ENCODE data around the gene NOS3. TPM values are rescaled to one million over a fixed set of nuclear protein-coding genes. Genes with fewer than 3 reads are reported as not detected.

NOS3 gene
- total RNA-seq, 1 experiment from 2014 or later: 0.30 TPM

- intact Hi-C loops (cut with micrococcal nuclease): no loop called here
- no peak for DNase-seq (ENCODE audit: unreplicated experiment)
- BruUV-seq (replicated peaks): no TSS peak
- CTCF ChIA-PET: interaction anchor here (0.5 to 2.0 kb wide), 3 partner anchors 10 to 116 kb away, joined by 4 to 18 read pairs (median 6); no protein-coding TSS in a partner anchor
- no peaks in the 10 kb centered on the region for H3K4me1 Mint-ChIP-seq (ENCODE audit: insufficient read depth, unreplicated experiment)
- H3K27me3 Mint-ChIP-seq (ENCODE audit: insufficient read depth, unreplicated experiment): no peaks in the 10 kb centered on the region
- H3K9me3 Mint-ChIP-seq (ENCODE audit: unreplicated experiment): peaks cover 16% of the 10 kb centered on the region
- no peak overlapping the region for H3K27ac Mint-ChIP-seq (ENCODE audit: low read depth, unreplicated experiment)
- TF ChIP-seq CTCF (IDR thresholded peaks at IDR 0.05; ENCODE audit: unreplicated experiment): no peak
- POLR2A ChIA-PET: no interaction called here
- peaks cover 6% of the 10 kb centered on the region for H3K36me3 Mint-ChIP-seq (ENCODE audit: insufficient read depth, unreplicated experiment)
- no peak overlapping the region for H3K4me3 Mint-ChIP-seq (ENCODE audit: unreplicated experiment)
Observed at GRCh38 chr7:150994838-150995510, 4.2 kb downstream of the NOS3 start.

- peaks cover under 1% of the 10 kb centered on the region for H3K9me3 Mint-ChIP-seq (ENCODE audit: unreplicated experiment)
- ChIA-PET POLR2A (interaction anchor here (0.6 kb wide), 1 partner anchor 10 kb away, joined by 3 read pairs; no protein-coding TSS in a partner anchor), CTCF (interaction anchor here (1.3 kb wide), 1 partner anchor 99 kb away, joined by 4 read pairs; no protein-coding TSS in a partner anchor)
- H3K27ac Mint-ChIP-seq (ENCODE audit: low read depth, unreplicated experiment): no peak overlapping the region
- no peak for TF ChIP-seq CTCF (IDR thresholded peaks at IDR 0.05; ENCODE audit: unreplicated experiment)
- peaks cover 6% of the 10 kb centered on the region for H3K36me3 Mint-ChIP-seq (ENCODE audit: insufficient read depth, unreplicated experiment)
- intact Hi-C loops (cut with micrococcal nuclease): no loop called here
- no peaks in the 10 kb centered on the region for H3K4me1 Mint-ChIP-seq (ENCODE audit: insufficient read depth, unreplicated experiment)
- BruUV-seq (replicated peaks): no TSS peak
- no peak overlapping the region for H3K4me3 Mint-ChIP-seq (ENCODE audit: unreplicated experiment)
- no peaks in the 10 kb centered on the region for H3K27me3 Mint-ChIP-seq (ENCODE audit: insufficient read depth, unreplicated experiment)
- no peak for DNase-seq (ENCODE audit: unreplicated experiment)
Observed at GRCh38 chr7:150996376-150997074, 5.7 kb downstream of the NOS3 start.

- no peaks in the 10 kb centered on the region for H3K27me3 Mint-ChIP-seq (ENCODE audit: insufficient read depth, unreplicated experiment)
- H3K27ac Mint-ChIP-seq (ENCODE audit: low read depth, unreplicated experiment): no peak overlapping the region
- no peaks in the 10 kb centered on the region for H3K4me1 Mint-ChIP-seq (ENCODE audit: insufficient read depth, unreplicated experiment)
- no peak for TF ChIP-seq CTCF (IDR thresholded peaks at IDR 0.05; ENCODE audit: unreplicated experiment)
- peaks cover 6% of the 10 kb centered on the region for H3K36me3 Mint-ChIP-seq (ENCODE audit: insufficient read depth, unreplicated experiment)
- no peak overlapping the region for H3K4me3 Mint-ChIP-seq (ENCODE audit: unreplicated experiment)
- DNase-seq (ENCODE audit: unreplicated experiment): no peak
- POLR2A ChIA-PET: no interaction called here
- CTCF ChIA-PET: interaction anchor here (0.7 to 1.3 kb wide), 2 partner anchors 18 to 99 kb away, joined by 3 to 4 read pairs; no protein-coding TSS in a partner anchor
- BruUV-seq (replicated peaks): no TSS peak
- intact Hi-C loops (cut with micrococcal nuclease): no loop called here
- H3K9me3 Mint-ChIP-seq (ENCODE audit: unreplicated experiment): no peaks in the 10 kb centered on the region
Observed at GRCh38 chr7:150997075-150997511, 6.3 kb downstream of the NOS3 start.

- CTCF ChIA-PET: interaction anchor here (0.6 to 0.7 kb wide), 3 partner anchors 16 to 139 kb away, joined by 3 to 4 read pairs (median 3); no protein-coding TSS in a partner anchor
- DNase-seq (ENCODE audit: unreplicated experiment): no peak
- Mint-ChIP-seq H3K9me3 (ENCODE audit: unreplicated experiment) (no peaks in the 10 kb centered on the region), H3K27me3 (ENCODE audit: insufficient read depth, unreplicated experiment) (no peaks in the 10 kb centered on the region), H3K36me3 (ENCODE audit: insufficient read depth, unreplicated experiment) (peaks cover 6% of the 10 kb centered on the region), H3K4me3 (ENCODE audit: unreplicated experiment) (no peak overlapping the region), H3K27ac (ENCODE audit: low read depth, unreplicated experiment) (no peak overlapping the region), H3K4me1 (ENCODE audit: insufficient read depth, unreplicated experiment) (no peaks in the 10 kb centered on the region)
- POLR2A ChIA-PET: no interaction called here
- intact Hi-C loops (cut with micrococcal nuclease): no loop called here
- no peak for TF ChIP-seq CTCF (IDR thresholded peaks at IDR 0.05; ENCODE audit: unreplicated experiment)
- no TSS peak for BruUV-seq (replicated peaks)
Observed at GRCh38 chr7:150997817-150998216, 7.0 kb downstream of the NOS3 start.

Data from MCF 10A (cell line).